IMR-90 (cell line): ENCODE data around the gene GGTA1. TPM values are rescaled to one million over a fixed set of nuclear protein-coding genes. Genes with fewer than 3 reads are reported as not detected.

Source experiments
- ATAC-seq: fragments of 200-7000 bp; cut with Tn5 transposase; 2 replicates; pipeline ENCODE4 v1.9.1; 2020; ENCODE audit warnings: low read depth, mild to moderate bottlenecking, moderate library complexity
- BruUV-seq: library from RNA; stranded (reverse); fragments of 400-500 nt; replicated peaks from 2 replicates; lab custom pipeline; 2021; lab: Mats Ljungman, UMichigan
- CTCF ChIA-PET: fragments of 300-600 bp; formaldehyde crosslinking; extraction: SDS; loops from one replicate; lab custom pipeline; 2021; ENCODE audit warnings: antibody characterized with exemption; lab: Yijun Ruan, JAX
- POLR2A ChIA-PET: fragments of 300-600 bp; sonication (Branson Sonifier 250); formaldehyde crosslinking; loops from one replicate; lab custom pipeline; 2022; ENCODE audit warnings: antibody characterized with exemption; ENCODE audit not compliant: unreplicated experiment; lab: Charles Lee
- DNase-seq: peaks from one replicate; pipeline ENCODE4 v3.0.0; 2013
- H2AFZ ChIP-seq: replicated peaks from 2 replicates; pipeline ENCODE3; 2013; ENCODE audit warnings: low read length, mild to moderate bottlenecking; ENCODE audit not compliant: poor library complexity
- H2AK5ac ChIP-seq: 2 replicates; pipeline ENCODE4 v1.6.1; 2013; ENCODE audit warnings: low read depth, low read length, inconsistent platforms
- H2AK9ac ChIP-seq: replicated peaks from 2 replicates; pipeline ENCODE3; 2013; ENCODE audit warnings: mild to moderate bottlenecking, low read depth, low read length, moderate library complexity; ENCODE audit not compliant: poor library complexity
- H2BK120ac ChIP-seq: 2 replicates; pipeline ENCODE4 v1.6.1; 2013; ENCODE audit warnings: low read depth, low read length, inconsistent platforms
- H2BK15ac ChIP-seq: 3 replicates; pipeline ENCODE4 v1.6.1; 2013; ENCODE audit warnings: low read depth, low read length, inconsistent platforms
- H2BK20ac ChIP-seq: 2 replicates; pipeline ENCODE4 v1.6.1; 2013; ENCODE audit warnings: low read depth, mild to moderate bottlenecking, inconsistent platforms, low read length, moderate library complexity
- H2BK5ac ChIP-seq: 2 replicates; pipeline ENCODE4 v1.6.1; 2013; ENCODE audit warnings: mild to moderate bottlenecking, low read depth, low read length, inconsistent platforms; ENCODE audit not compliant: poor library complexity, severe bottlenecking
- H3K14ac ChIP-seq: replicated peaks from 2 replicates; pipeline ENCODE4 v1.6.1; 2013; ENCODE audit warnings: low read depth, low read length, inconsistent platforms
- H3K18ac ChIP-seq: 2 replicates; pipeline ENCODE4 v1.6.1; 2013; ENCODE audit warnings: low read depth, low read length, control low read depth
- H3K23ac ChIP-seq: 2 replicates; pipeline ENCODE4 v1.6.1; 2013; ENCODE audit warnings: low read depth, low read length, inconsistent platforms
- H3K27ac ChIP-seq: 2 replicates; pipeline ENCODE4 v1.5.1; 2013; ENCODE audit warnings: mild to moderate bottlenecking, control low read depth, low read length; ENCODE audit not compliant: insufficient read depth
- H3K27me3 ChIP-seq: 2 replicates; pipeline ENCODE4 v1.6.1; 2013; ENCODE audit warnings: low read length; ENCODE audit not compliant: control insufficient read depth, insufficient read depth
- H3K36me3 ChIP-seq: 2 replicates; pipeline ENCODE4 v1.6.1; 2013; ENCODE audit warnings: low read length, mixed read lengths; ENCODE audit not compliant: control insufficient read depth, insufficient read depth
- H3K4ac ChIP-seq: 2 replicates; pipeline ENCODE4 v1.6.1; 2013; ENCODE audit warnings: low read depth, low read length, inconsistent platforms
- H3K4me1 ChIP-seq: 2 replicates; pipeline ENCODE4 v1.6.1; 2013; ENCODE audit warnings: low read length, mixed read lengths; ENCODE audit not compliant: control insufficient read depth, insufficient read depth
- H3K4me2 ChIP-seq: 2 replicates; pipeline ENCODE4 v1.6.1; 2013; ENCODE audit warnings: low read depth, mild to moderate bottlenecking, control low read depth, low read length, moderate library complexity
- H3K4me3 ChIP-seq: 2 replicates; pipeline ENCODE4 v1.5.1; 2013; ENCODE audit warnings: low read depth, mild to moderate bottlenecking, control low read depth, low read length, moderate library complexity; ENCODE audit not compliant: insufficient read depth
- H3K56ac ChIP-seq: 2 replicates; pipeline ENCODE4 v1.6.1; 2013; ENCODE audit warnings: low read length, inconsistent platforms; ENCODE audit not compliant: insufficient read depth; ENCODE audit errors: extremely low read depth
- H3K79me1 ChIP-seq, 2 experiments: 2 replicates each; pipeline ENCODE4 v1.6.1; 2013; ENCODE audit warnings: low read length in 2 of 2, inconsistent platforms in 1 of 2, low read depth in 1 of 2
- H3K9ac ChIP-seq: 2 replicates; pipeline ENCODE4 v1.6.1; 2013; ENCODE audit warnings: low read depth, low read length, control low read depth
- H3K9me1 ChIP-seq: 2 replicates; pipeline ENCODE4 v1.6.1; 2013; ENCODE audit warnings: low read length, inconsistent platforms; ENCODE audit not compliant: insufficient read depth
- H3K9me3 ChIP-seq: 2 replicates; pipeline ENCODE4 v1.6.1; 2013; ENCODE audit warnings: low read length; ENCODE audit not compliant: control insufficient read depth, insufficient read depth
- H4K20me1 ChIP-seq: 2 replicates; pipeline ENCODE4 v1.6.1; 2013; ENCODE audit warnings: low read length, inconsistent platforms; ENCODE audit not compliant: insufficient read depth
- H4K5ac ChIP-seq: 2 replicates; pipeline ENCODE4 v1.6.1; 2013; ENCODE audit warnings: mild to moderate bottlenecking, low read depth, low read length, control low read depth
- H4K8ac ChIP-seq, 2 experiments: 2 replicates each; pipeline ENCODE4 v1.6.1; 2013; ENCODE audit warnings: low read depth in 2 of 2, low read length in 2 of 2, control low read depth in 1 of 2, inconsistent platforms in 1 of 2
- H4K91ac ChIP-seq: 2 replicates; pipeline ENCODE4 v1.6.1; 2013; ENCODE audit warnings: low read depth, low read length, inconsistent platforms; ENCODE audit not compliant: insufficient read depth
- BHLHE40 ChIP-seq: fragments of 150-350 bp; IDR thresholded peaks from 2 replicates; pipeline ENCODE4 v1.6.1; 2016; ENCODE audit warnings: mild to moderate bottlenecking, low read depth, low read length
- CEBPB ChIP-seq: IDR thresholded peaks from 2 replicates; pipeline ENCODE4 v1.6.1; 2012; ENCODE audit warnings: low read depth, low read length, improper control_type of control experiment
- CHD1 ChIP-seq: IDR thresholded peaks from 2 replicates; pipeline ENCODE4 v1.6.1; 2012; ENCODE audit warnings: low read depth, low read length, improper control_type of control experiment
- FOS ChIP-seq: fragments of 150-350 bp; IDR thresholded peaks from 2 replicates; pipeline ENCODE4 v1.6.1; 2016; ENCODE audit warnings: low read depth, low read length
- MAFK ChIP-seq: IDR thresholded peaks from 2 replicates; pipeline ENCODE4 v1.6.1; 2012; ENCODE audit warnings: low read depth, low read length, improper control_type of control experiment
- POLR2A ChIP-seq: IDR thresholded peaks from 2 replicates; pipeline ENCODE4 v1.6.1; 2012; ENCODE audit warnings: mild to moderate bottlenecking, low read depth, low read length
- RAD21 ChIP-seq: IDR thresholded peaks from 2 replicates; pipeline ENCODE4 v1.6.1; 2012; ENCODE audit warnings: low read length, improper control_type of control experiment
- SMC3 ChIP-seq: fragments of 150-350 bp; IDR thresholded peaks from 2 replicates; pipeline ENCODE4 v1.6.1; 2016; ENCODE audit warnings: low read depth, mild to moderate bottlenecking, antibody characterized with exemption, low read length, moderate library complexity
- WGBS, 2 experiments: methylation state at CpG; one replicate each; pipeline versions ENCODE4 v1.1.5 to v1.1.7; 2013; ENCODE audit warnings: missing lambda C conversion rate in 2 of 2; ENCODE audit not compliant: insufficient read length in 1 of 2; ENCODE audit errors: extremely low coverage in 2 of 2; 5-methylcytosine and 5-hydroxymethylcytosine counted together
- dilution Hi-C: fragments of 300-500 bp; cut with HindIII; formaldehyde crosslinking; loops from one replicate; pipeline ENCODE4 v1.14.3; 2018; ENCODE audit warnings: low sequenced_read_pairs; ENCODE audit not compliant: unreplicated experiment
- in situ Hi-C: fragments of 300-500 bp; cut with MboI; formaldehyde crosslinking; loops from 3 replicates; pipeline ENCODE4 v1.14.3; 2019; ENCODE audit warnings: low sequenced_read_pairs, inconsistent platforms, mixed read lengths
- intact Hi-C: fragments of 100-400 bp; cut with micrococcal nuclease; formaldehyde crosslinking; loops from 2 replicates; pipeline ENCODE4 v1.10.0; 2022
- polyA plus RNA-seq, 3 experiments: library from polyadenylated mRNA; depleted of rRNA; stranded (reverse); fragments of >200 nt; gene quantifications; 2 replicates each; pipeline ENCODE4 v1.2.3, GENCODE V29; 2012; ENCODE audit warnings: low replicate concordance in 1 of 3
- total RNA-seq: library from RNA; depleted of rRNA; stranded (reverse); fragments of >200 nt; gene quantifications from 2 replicates; pipeline ENCODE4 v1.2.3, GENCODE V29; 2012
- TF ChIP-seq, protein P1 (sequence below): conservative IDR thresholded peaks from 2 replicates; pipeline ENCODE4 v1.5.1; 2012; ENCODE audit warnings: mild to moderate bottlenecking, low read depth, low read length, improper control_type of control experiment
- TF ChIP-seq, protein P2 (sequence below): fragments of 150-350 bp; IDR thresholded peaks from 2 replicates; pipeline ENCODE4 v1.6.1; 2017; ENCODE audit warnings: mild to moderate bottlenecking, antibody characterized with exemption, low read length, low read depth

The GGTA1 gene
- total and polyA plus RNA-seq, 2 of the 4 experiments (the other 2 are of a cell fraction), result not detected

DNA sequence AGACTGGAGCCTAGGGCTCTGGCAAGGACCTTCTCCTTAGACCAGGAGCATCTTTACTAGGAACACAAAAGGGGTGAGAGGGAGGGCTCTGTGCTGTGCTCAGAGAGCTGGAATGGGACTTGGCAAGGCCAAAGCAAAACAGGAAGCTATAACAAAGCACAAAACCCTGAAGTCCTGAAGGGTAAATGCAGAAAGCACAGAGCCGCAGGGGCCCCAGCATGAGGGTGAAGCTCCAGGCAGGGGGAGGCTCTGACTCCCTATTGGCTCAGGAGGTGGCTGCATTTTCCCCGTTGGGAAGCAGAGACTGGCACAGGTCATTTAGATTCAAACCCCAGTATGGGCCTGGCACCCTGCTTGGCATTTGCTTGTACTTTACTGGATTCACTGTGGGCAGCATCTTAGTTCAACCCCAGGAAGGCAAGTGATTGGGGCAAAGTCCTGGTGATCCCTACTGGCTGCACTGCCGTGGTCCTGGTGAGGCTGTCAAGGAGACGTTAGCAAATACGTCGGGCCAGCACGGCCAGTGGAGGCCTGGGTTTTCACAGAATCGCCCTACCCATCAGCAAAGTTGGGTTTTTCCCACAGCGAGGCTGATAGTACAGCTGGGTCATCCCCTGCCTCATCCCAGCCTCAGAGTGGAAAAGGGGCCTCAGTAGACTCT lies 46.3 kb downstream of the GGTA1 start:
- no peak overlapping the region for H2BK20ac ChIP-seq
- H2AK9ac ChIP-seq, result no peak overlapping the region
- H3K18ac ChIP-seq, result no peak overlapping the region
- no peak overlapping the region for H2BK15ac ChIP-seq
- H3K9me1 ChIP-seq, result 0 out of 2 replicates have a peak, but pooled peaks cover 5% of the 10 kb centered on the region
- H3K9me3 ChIP-seq, result no peaks in the 10 kb centered on the region
- H3K56ac ChIP-seq, result no peak overlapping the region
- no peaks in the 10 kb centered on the region for H3K36me3 ChIP-seq
- no peak overlapping the region for H3K9ac ChIP-seq
- H2BK5ac ChIP-seq, result no peak overlapping the region
- no peak overlapping the region for H3K14ac ChIP-seq
- H2BK120ac ChIP-seq, result no peak overlapping the region
- no peak overlapping the region for H4K91ac ChIP-seq
- H3K23ac ChIP-seq, result no peak overlapping the region
- ChIA-PET CTCF (interaction anchor here (0.6 kb wide), 1 partner anchor 14 kb away, joined by 3 read pairs; no protein-coding TSS in a partner anchor), POLR2A (no interaction called here)
- intact Hi-C loops, result no loop called here
- DNase-seq, result no peak
- no peak overlapping the region for H3K4me2 ChIP-seq
- no peaks in the 10 kb centered on the region for H3K4me1 ChIP-seq
- no peak overlapping the region for H2AK5ac ChIP-seq
- TF ChIP-seq CEBPB, result no peak
- TF ChIP-seq, protein P1, sequence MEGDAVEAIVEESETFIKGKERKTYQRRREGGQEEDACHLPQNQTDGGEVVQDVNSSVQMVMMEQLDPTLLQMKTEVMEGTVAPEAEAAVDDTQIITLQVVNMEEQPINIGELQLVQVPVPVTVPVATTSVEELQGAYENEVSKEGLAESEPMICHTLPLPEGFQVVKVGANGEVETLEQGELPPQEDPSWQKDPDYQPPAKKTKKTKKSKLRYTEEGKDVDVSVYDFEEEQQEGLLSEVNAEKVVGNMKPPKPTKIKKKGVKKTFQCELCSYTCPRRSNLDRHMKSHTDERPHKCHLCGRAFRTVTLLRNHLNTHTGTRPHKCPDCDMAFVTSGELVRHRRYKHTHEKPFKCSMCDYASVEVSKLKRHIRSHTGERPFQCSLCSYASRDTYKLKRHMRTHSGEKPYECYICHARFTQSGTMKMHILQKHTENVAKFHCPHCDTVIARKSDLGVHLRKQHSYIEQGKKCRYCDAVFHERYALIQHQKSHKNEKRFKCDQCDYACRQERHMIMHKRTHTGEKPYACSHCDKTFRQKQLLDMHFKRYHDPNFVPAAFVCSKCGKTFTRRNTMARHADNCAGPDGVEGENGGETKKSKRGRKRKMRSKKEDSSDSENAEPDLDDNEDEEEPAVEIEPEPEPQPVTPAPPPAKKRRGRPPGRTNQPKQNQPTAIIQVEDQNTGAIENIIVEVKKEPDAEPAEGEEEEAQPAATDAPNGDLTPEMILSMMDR, result no peak
- no peak for TF ChIP-seq FOS
- TF ChIP-seq, protein P2, sequence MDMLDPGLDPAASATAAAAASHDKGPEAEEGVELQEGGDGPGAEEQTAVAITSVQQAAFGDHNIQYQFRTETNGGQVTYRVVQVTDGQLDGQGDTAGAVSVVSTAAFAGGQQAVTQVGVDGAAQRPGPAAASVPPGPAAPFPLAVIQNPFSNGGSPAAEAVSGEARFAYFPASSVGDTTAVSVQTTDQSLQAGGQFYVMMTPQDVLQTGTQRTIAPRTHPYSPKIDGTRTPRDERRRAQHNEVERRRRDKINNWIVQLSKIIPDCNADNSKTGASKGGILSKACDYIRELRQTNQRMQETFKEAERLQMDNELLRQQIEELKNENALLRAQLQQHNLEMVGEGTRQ, result no peak
- no peak for TF ChIP-seq RAD21
- TF ChIP-seq CHD1, result no peak
- TF ChIP-seq MAFK, result no peak
- no peak for TF ChIP-seq POLR2A
- TF ChIP-seq BHLHE40, result no peak
- TF ChIP-seq SMC3, result no peak
- ATAC-seq, result peak; percentile 24
- H3K27ac ChIP-seq, result no peak overlapping the region
- in situ Hi-C loops, result no loop called here
- no peaks in the 10 kb centered on the region for H4K20me1 ChIP-seq
- no TSS peak for BruUV-seq
- dilution Hi-C loops, result no loop called here
- H2AFZ ChIP-seq, result peak overlapping the region; percentile 27
- H3K27me3 ChIP-seq, result peaks cover 49% of the 10 kb centered on the region
- no peak overlapping the region for H3K4ac ChIP-seq
- WGBS, 2 experiments, result 20% methylated on average over 1 of the region's 9 CpGs; no CpG with 5 or more reads in 1 of the 2 experiments
- no peak overlapping the region for H4K5ac ChIP-seq
- no peak overlapping the region for H3K4me3 ChIP-seq
- no peaks in the 10 kb centered on the region for H3K79me1 ChIP-seq
- no peak overlapping the region for H4K8ac ChIP-seq
